ENCODE measurements around the gene LGR6. TPM values are rescaled to one million over a fixed set of nuclear protein-coding genes. Genes with fewer than 3 reads are reported as not detected.
A peak's percentile ranks its signal among the peaks of the same experiment; 100 is the strongest.

The LGR6 gene
- total RNA-seq, 1 experiment from 2014 or later, result 0.26 TPM

- no peak overlapping the region for H3K4me3 ChIP-seq (ENCODE audit: low read length)
- H4K20me1 ChIP-seq (ENCODE audit: low read length), result no peaks in the 10 kb centered on the region
- no peaks in the 10 kb centered on the region for H3K4me1 ChIP-seq (ENCODE audit: insufficient read depth, low read length)
- H2AFZ ChIP-seq (ENCODE audit: low read length), result no peak overlapping the region
- no peak for DNase-seq
- intact Hi-C loops (cut with micrococcal nuclease), result no loop called here
- no peaks in the 10 kb centered on the region for H3K79me2 ChIP-seq (ENCODE audit: low read length)
- no peak for ATAC-seq
- CTCF ChIA-PET, result no interaction called here
- no TSS peak for BruUV-seq (replicated peaks)
- H3F3A ChIP-seq (ENCODE audit: low read length, unreplicated experiment), result no peaks in the 10 kb centered on the region
- H3K4me2 ChIP-seq (ENCODE audit: low read length), result no peak overlapping the region
- H3K27ac ChIP-seq (ENCODE audit: low read length), result no peak overlapping the region
- H3K9ac ChIP-seq (ENCODE audit: low read length), result no peak overlapping the region
- POLR2A ChIA-PET (ENCODE audit: unreplicated experiment), result no interaction called here
- no peaks in the 10 kb centered on the region for H3K9me2 ChIP-seq (replicated peaks; ENCODE audit: low read length)
- no peaks in the 10 kb centered on the region for H3K9me3 ChIP-seq (ENCODE audit: low read length)
- no peak for TF ChIP-seq EZH2phosphoT487 (IDR thresholded peaks at IDR 0.05; ENCODE audit: borderline replicate concordance, low read length)
- no peak for TF ChIP-seq CTCF (conservative IDR thresholded peaks at IDR 0.05; ENCODE audit: low read depth, low read length)
- TF ChIP-seq EZH2 (IDR thresholded peaks at IDR 0.05; ENCODE audit: low read length, unreplicated experiment), result no peak
- no peaks in the 10 kb centered on the region for H3K36me3 ChIP-seq (ENCODE audit: low read depth, low read length)
- H3K27me3 ChIP-seq (ENCODE audit: low read length), result no peaks in the 10 kb centered on the region
Observed at GRCh38 chr1:202270871-202271326, 77.3 kb downstream of the LGR6 start.

GRCh38 chr1:202272103-202272845 is 78.7 kb downstream of the LGR6 start:
- intact Hi-C loops (cut with micrococcal nuclease), result no loop called here
- no peaks in the 10 kb centered on the region for H3K79me2 ChIP-seq (ENCODE audit: low read length)
- no peak overlapping the region for H3K4me2 ChIP-seq (ENCODE audit: low read length)
- H3K4me3 ChIP-seq (ENCODE audit: low read length), result no peak overlapping the region
- TF ChIP-seq EZH2 (IDR thresholded peaks at IDR 0.05; ENCODE audit: low read length, unreplicated experiment) (no peak), EZH2phosphoT487 (IDR thresholded peaks at IDR 0.05; ENCODE audit: borderline replicate concordance, low read length) (no peak), CTCF (conservative IDR thresholded peaks at IDR 0.05; ENCODE audit: low read depth, low read length) (no peak)
- CTCF ChIA-PET, result no interaction called here
- no peak for DNase-seq
- H2AFZ ChIP-seq (ENCODE audit: low read length), result no peak overlapping the region
- no peaks in the 10 kb centered on the region for H4K20me1 ChIP-seq (ENCODE audit: low read length)
- H3K9me2 ChIP-seq (replicated peaks; ENCODE audit: low read length), result no peaks in the 10 kb centered on the region
- no peaks in the 10 kb centered on the region for H3K9me3 ChIP-seq (ENCODE audit: low read length)
- no peaks in the 10 kb centered on the region for H3K36me3 ChIP-seq (ENCODE audit: low read depth, low read length)
- no peaks in the 10 kb centered on the region for H3K4me1 ChIP-seq (ENCODE audit: insufficient read depth, low read length)
- no peak for ATAC-seq
- H3K27ac ChIP-seq (ENCODE audit: low read length), result no peak overlapping the region
- H3K27me3 ChIP-seq (ENCODE audit: low read length), result no peaks in the 10 kb centered on the region
- no peak overlapping the region for H3K9ac ChIP-seq (ENCODE audit: low read length)
- H3F3A ChIP-seq (ENCODE audit: low read length, unreplicated experiment), result no peaks in the 10 kb centered on the region
- BruUV-seq (replicated peaks), result no TSS peak
- POLR2A ChIA-PET (ENCODE audit: unreplicated experiment), result no interaction called here

- Histone ChIP-seq H3K4me1 (ENCODE audit: insufficient read depth, low read length) (peaks cover 2% of the 10 kb centered on the region; the same call in 1 of the 2 replicates), H3K27me3 (ENCODE audit: low read length) (no peaks in the 10 kb centered on the region), H3K4me2 (ENCODE audit: low read length) (no peak overlapping the region), H3K36me3 (ENCODE audit: low read depth, low read length) (no peaks in the 10 kb centered on the region), H3K4me3 (ENCODE audit: low read length) (no peak overlapping the region), H3K9me3 (ENCODE audit: low read length) (no peaks in the 10 kb centered on the region), H3F3A (ENCODE audit: low read length, unreplicated experiment) (no peaks in the 10 kb centered on the region), H3K9me2 (replicated peaks; ENCODE audit: low read length) (no peaks in the 10 kb centered on the region), H4K20me1 (ENCODE audit: low read length) (no peaks in the 10 kb centered on the region), H3K27ac (ENCODE audit: low read length) (no peak overlapping the region), H3K9ac (ENCODE audit: low read length) (no peak overlapping the region), H3K79me2 (ENCODE audit: low read length) (no peaks in the 10 kb centered on the region), H2AFZ (ENCODE audit: low read length) (no peak overlapping the region)
- TF ChIP-seq EZH2phosphoT487 (IDR thresholded peaks at IDR 0.05; ENCODE audit: borderline replicate concordance, low read length) (no peak), CTCF (conservative IDR thresholded peaks at IDR 0.05; ENCODE audit: low read depth, low read length) (peak; percentile 70)
- ChIA-PET POLR2A (ENCODE audit: unreplicated experiment) (no interaction called here), CTCF (interaction anchor here (0.6 to 1.2 kb wide), 3 partner anchors 18 to 64 kb away, joined by 3 to 4 read pairs (median 4); no protein-coding TSS in a partner anchor)
- intact Hi-C loops (cut with micrococcal nuclease), result loop anchor here (1.0 kb wide), 1 partner anchor 41 kb away; no protein-coding TSS in a partner anchor
- ATAC-seq, result peak; percentile 80
- DNase-seq, result peak; percentile 51
- BruUV-seq (replicated peaks), result no TSS peak
Observed at GRCh38 chr1:202274611-202275010, 81.0 kb downstream of the LGR6 start.

Data from PC-3 (cell line).